Uterus (tissue), 2 donors: Measurements from ENCODE around the gene BTN3A1.

Source experiments
- CTCF ChIP-seq, 4 experiments: fragments of 200-600 bp in 2 of 4; fragments of 450-650 bp in 2 of 4; sonication (generic) in 2 of 4; IDR thresholded peaks; one replicate each; pipeline ENCODE4 v1.5.1; 2016 to 2019; ENCODE audit warnings: antibody characterized with exemption in 4 of 4, mild to moderate bottlenecking in 2 of 4, moderate library complexity in 1 of 4
- POLR2A ChIP-seq, 2 donors: fragments of 450-650 bp; IDR thresholded peaks; one replicate each; pipeline ENCODE4 v1.6.1; 2016; ENCODE audit warnings: antibody characterized with exemption in 2 of 2, mild to moderate bottlenecking in 1 of 2, moderate library complexity in 1 of 2

- no peak for TF ChIP-seq CTCF (IDR thresholded peaks at IDR 0.05)
- no peak for TF ChIP-seq POLR2A (IDR thresholded peaks at IDR 0.05)
These were observed 35.9 kb downstream of the BTN3A1 start for GRCh38 chr6:26438000-26438399.
